Activated T-helper 2 cell treated with anti-CD3 and anti-CD28 coated beads, Interferon-gamma antibody, Interleukin-2, Interleukin-4, amounts not matched to agents 10 μg/mL and 5 μg/mL and 100 μg/mL, durations not matched to agents 14 hours and 24 hours and 36 hours (primary cell): Measurements from ENCODE around the gene FAM114A1. TPM values are rescaled to one million over a fixed set of nuclear protein-coding genes. Genes with fewer than 3 reads are reported as not detected.

Experiments used
- DNase-seq: peaks from one replicate; pipeline ENCODE4 v3.0.0; 2021; ENCODE audit warnings: low spot score
- H3K27ac Mint-ChIP-seq: one replicate; pipeline ENCODE4 v1.8.0; 2021; ENCODE audit warnings: mixed read lengths
- H3K27me3 Mint-ChIP-seq: one replicate; pipeline ENCODE4 v1.8.0; 2021; ENCODE audit warnings: low read depth, mixed read lengths
- H3K36me3 Mint-ChIP-seq: one replicate; pipeline ENCODE4 v1.8.0; 2021; ENCODE audit warnings: low read depth, mixed read lengths
- H3K4me1 Mint-ChIP-seq: one replicate; pipeline ENCODE4 v1.8.0; 2021; ENCODE audit warnings: low read depth, mixed read lengths
- H3K4me3 Mint-ChIP-seq: one replicate; pipeline ENCODE4 v1.8.0; 2021; ENCODE audit warnings: low read depth, mild to moderate bottlenecking, moderate library complexity, mixed read lengths
- H3K9me3 Mint-ChIP-seq: one replicate; pipeline ENCODE4 v1.8.0; 2021; ENCODE audit warnings: mixed read lengths
- intact Hi-C: fragments of 100-400 bp; cut with micrococcal nuclease; formaldehyde crosslinking; loops from one replicate; pipeline ENCODE4 v1.15.1; 2023
- total RNA-seq: library from RNA; stranded (reverse); gene quantifications from 2 replicates; pipeline ENCODE4 v1.2.3, GENCODE V29; 2022

Gene FAM114A1
- total RNA-seq, 1 donor from 2014 or later: 0.14 TPM

GRCh38 chr4:38989487-38989886 lies 121.9 kb downstream of the FAM114A1 start:
- H3K4me3 Mint-ChIP-seq: no peak overlapping the region
- peaks cover 59% of the 10 kb centered on the region for H3K36me3 Mint-ChIP-seq
- intact Hi-C loops: no loop called here
- H3K4me1 Mint-ChIP-seq: peaks cover 41% of the 10 kb centered on the region
- DNase-seq: no peak
- no peak overlapping the region for H3K27ac Mint-ChIP-seq
- no peaks in the 10 kb centered on the region for H3K27me3 Mint-ChIP-seq
- no peaks in the 10 kb centered on the region for H3K9me3 Mint-ChIP-seq

- no peak for DNase-seq
- H3K27ac Mint-ChIP-seq: no peak overlapping the region
- no peak overlapping the region for H3K4me3 Mint-ChIP-seq
- peaks cover 36% of the 10 kb centered on the region for H3K4me1 Mint-ChIP-seq
- H3K9me3 Mint-ChIP-seq: no peaks in the 10 kb centered on the region
- H3K36me3 Mint-ChIP-seq: peaks cover 65% of the 10 kb centered on the region
- intact Hi-C loops: no loop called here
- H3K27me3 Mint-ChIP-seq: no peaks in the 10 kb centered on the region
Measured at GRCh38 chr4:38990241-38990640, 122.6 kb downstream of the FAM114A1 start.

GRCh38 chr4:38993683-38994082 lies 126.1 kb downstream of the FAM114A1 start:
- Mint-ChIP-seq H3K4me3 (no peak overlapping the region), H3K9me3 (no peaks in the 10 kb centered on the region), H3K36me3 (peaks cover 68% of the 10 kb centered on the region), H3K4me1 (peaks cover 9% of the 10 kb centered on the region), H3K27me3 (no peaks in the 10 kb centered on the region), H3K27ac (peak overlapping the region; percentile 33)
- no peak for DNase-seq
- intact Hi-C loops: no loop called here

GRCh38 chr4:38994135-38994534 lies 126.5 kb downstream of the FAM114A1 start:
- no peak for DNase-seq
- Mint-ChIP-seq H3K27me3 (no peaks in the 10 kb centered on the region), H3K27ac (no peak overlapping the region), H3K36me3 (peaks cover 68% of the 10 kb centered on the region), H3K4me1 (peaks cover 7% of the 10 kb centered on the region), H3K4me3 (no peak overlapping the region), H3K9me3 (no peaks in the 10 kb centered on the region)
- intact Hi-C loops: no loop called here

Other genes with a start within 250 kb of the FAM114A1 start
- gene KLF3, start 203.6 kb upstream of the FAM114A1 start, total RNA-seq: 0.62 and 0.71 TPM in 2 replicates
- gene TLR10, start 84.8 kb upstream of the FAM114A1 start, total RNA-seq: not detected in 2 replicates
- 0.34 and 0.67 TPM in 2 replicates for gene TLR1, start 63.0 kb upstream of the FAM114A1 start, total RNA-seq
- 0.37 and 0.48 TPM in 2 replicates for gene TLR6, start 11.0 kb upstream of the FAM114A1 start, total RNA-seq
- 17.6 and 17.8 TPM in 2 replicates for gene TMEM156, start 164.6 kb downstream of the FAM114A1 start, total RNA-seq
- 30.1 and 32.2 TPM in 2 replicates for gene KLHL5, start 194.4 kb downstream of the FAM114A1 start, total RNA-seq